Measurements from ENCODE around the gene MYBPC2. TPM values are rescaled to one million over a fixed set of nuclear protein-coding genes. Genes with fewer than 3 reads are reported as not detected.

MYBPC2 gene
- total and polyA plus RNA-seq, 12 donors, result 0.03 to 1.6 TPM; not detected in 10

- Histone ChIP-seq H3K4me3 (no peak overlapping the region), H3K4me1 (replicated peaks in 1 of 2) (peaks cover 6 to 7% of the 10 kb centered on the region in 2 donors), H3K36me3 (replicated peaks in 1 of 2) (no peaks in the 10 kb centered on the region), H3K27ac (peak overlapping the region in 1 of 5 donors; percentile 75), H3K9me3 (replicated peaks in 1 of 3) (no peaks in the 10 kb centered on the region), H3K27me3 (no peaks in the 10 kb centered on the region)
- TF ChIP-seq POLR2A (IDR thresholded peaks at IDR 0.05), result no peak
- TF ChIP-seq CTCF (IDR thresholded peaks at IDR 0.05), result no peak
- no peak for DNase-seq
- intact Hi-C loops (cut with DNase I), result no loop called here
- 60 to 83% (median 70%) methylated on average over 1 to 11 of the region's 11 CpGs for WGBS, 4 donors
Observed at GRCh38 chr19:50515168-50515561, 82.5 kb downstream of the MYBPC2 start.

Other genes with a start within 250 kb of the MYBPC2 start
- gene MYH14, start 229.3 kb upstream of the MYBPC2 start, total RNA-seq, result 1 to 10 TPM in 7 of 9 donors, under 1 TPM in 2; 0.22 to 8.5 (median 2.6) TPM
- gene MYH14, start 229.3 kb upstream of the MYBPC2 start, polyA plus RNA-seq, result 1 to 10 TPM in 2 of 3 donors, under 1 TPM in 1; 0.33 to 4.6 (median 3.6) TPM
- gene KCNC3, start 103.5 kb upstream of the MYBPC2 start, total RNA-seq, result 1 to 10 TPM in 6 of 9 donors, under 1 TPM in 3; 0.17 to 3.0 (median 1.5) TPM
- 1 to 10 TPM in 1 of 3 donors, under 1 TPM in 2; 0.79 to 7.3 (median 0.88) TPM for gene KCNC3, start 103.5 kb upstream of the MYBPC2 start, polyA plus RNA-seq
- gene NAPSA, start 67.3 kb upstream of the MYBPC2 start, total RNA-seq, result 1 to 10 TPM in 2 of 9 donors, under 1 TPM in 5, not detected in 2; 0.14 to 4.5 (median 0.67) TPM
- 1 to 10 TPM in 1 of 3 donors, under 1 TPM in 1, not detected in 1; 0.61 to 1.4 TPM for gene NAPSA, start 67.3 kb upstream of the MYBPC2 start, polyA plus RNA-seq
- gene NR1H2, start 56.4 kb upstream of the MYBPC2 start, total RNA-seq, result 100 to 1,000 TPM in 4 of 9 donors, 10 to 100 TPM in 5; 43.7 to 148 (median 97.0) TPM
- 100 to 1,000 TPM in 2 of 3 donors, 10 to 100 TPM in 1; 16.5 to 144 (median 102) TPM for gene NR1H2, start 56.4 kb upstream of the MYBPC2 start, polyA plus RNA-seq
- 10 to 100 TPM in 8 of 9 donors, 1 to 10 TPM in 1; 8.4 to 59.0 (median 15.7) TPM for gene POLD1, start 48.5 kb upstream of the MYBPC2 start, total RNA-seq
- gene POLD1, start 48.5 kb upstream of the MYBPC2 start, polyA plus RNA-seq, result 10 to 100 TPM in 2 of 3 donors, 1 to 10 TPM in 1; 1.9 to 93.9 (median 40.1) TPM
- gene SPIB, start 14.0 kb upstream of the MYBPC2 start, total RNA-seq, result under 1 TPM in 3 of 9 donors, not detected in 6; 0.06 to 0.29 (median 0.19) TPM
- under 1 TPM in 1 of 3 donors, not detected in 2; 0.03 TPM for gene SPIB, start 14.0 kb upstream of the MYBPC2 start, polyA plus RNA-seq
- gene EMC10, start 43.6 kb downstream of the MYBPC2 start, total RNA-seq, result 100 to 1,000 TPM; 113 to 216 (median 130) TPM
- gene EMC10, start 43.6 kb downstream of the MYBPC2 start, polyA plus RNA-seq, result 100 to 1,000 TPM in 2 of 3 donors, 10 to 100 TPM in 1; 39.4 to 123 (median 113) TPM
- gene GARIN5A, start 44.0 kb downstream of the MYBPC2 start, total RNA-seq, result 10 to 100 TPM in 1 of 9 donors, 1 to 10 TPM in 6, under 1 TPM in 1, not detected in 1; 0.54 to 26.3 (median 1.8) TPM
- gene GARIN5A, start 44.0 kb downstream of the MYBPC2 start, polyA plus RNA-seq, result 1 to 10 TPM in 2 of 3 donors, under 1 TPM in 1; 0.88 to 2.2 (median 2.0) TPM
- 10 to 100 TPM; 23.2 to 70.9 (median 32.3) TPM for gene JOSD2, start 78.3 kb downstream of the MYBPC2 start, total RNA-seq
- 10 to 100 TPM in 2 of 3 donors, 1 to 10 TPM in 1; 1.2 to 66.4 (median 59.9) TPM for gene JOSD2, start 78.3 kb downstream of the MYBPC2 start, polyA plus RNA-seq
- gene ASPDH, start 81.0 kb downstream of the MYBPC2 start, total RNA-seq, result 1 to 10 TPM in 2 of 9 donors, under 1 TPM in 3, not detected in 4; 0.38 to 2.7 (median 0.44) TPM
- 10 to 100 TPM in 1 of 3 donors, 1 to 10 TPM in 2; 1.4 to 30.5 (median 5.7) TPM for gene ASPDH, start 81.0 kb downstream of the MYBPC2 start, polyA plus RNA-seq
- gene LRRC4B, start 135.5 kb downstream of the MYBPC2 start, total RNA-seq, result 1 to 10 TPM in 5 of 9 donors, under 1 TPM in 4; 0.07 to 8.8 (median 1.1) TPM
- gene LRRC4B, start 135.5 kb downstream of the MYBPC2 start, polyA plus RNA-seq, result 10 to 100 TPM in 1 of 3 donors, 1 to 10 TPM in 1, under 1 TPM in 1; 0.44 to 24.1 (median 4.9) TPM
- gene SYT3, start 207.0 kb downstream of the MYBPC2 start, total RNA-seq, result 1 to 10 TPM in 3 of 9 donors, under 1 TPM in 5, not detected in 1; 0.27 to 3.4 (median 0.70) TPM
- gene SYT3, start 207.0 kb downstream of the MYBPC2 start, polyA plus RNA-seq, result 1 to 10 TPM in 1 of 3 donors, under 1 TPM in 2; 0.26 to 1.8 (median 0.77) TPM
- 1 to 10 TPM in 7 of 9 donors, not detected in 2; 2.4 to 8.2 (median 6.4) TPM for gene C19orf81, start 216.6 kb downstream of the MYBPC2 start, total RNA-seq
- gene C19orf81, start 216.6 kb downstream of the MYBPC2 start, polyA plus RNA-seq, result 10 to 100 TPM in 1 of 3 donors, 1 to 10 TPM in 1, not detected in 1; 4.6 to 39.6 TPM